B cell (primary cell): ENCODE results near the gene PLK3.

Experiments used
- CTCF ChIP-seq: fragments of 200-600 bp; IDR thresholded peaks from one replicate; pipeline ENCODE4 v1.8.0; 2022; ENCODE audit warnings: antibody characterized with exemption, mild to moderate bottlenecking
- EZH2 ChIP-seq: IDR thresholded peaks from 2 replicates; pipeline ENCODE4 v1.6.1; 2012; ENCODE audit warnings: borderline replicate concordance, low read depth, mild to moderate bottlenecking, moderate library complexity, low read length; ENCODE audit not compliant: insufficient read depth, poor library complexity, severe bottlenecking

GRCh38 chr1:44757420-44757819, 42.8 kb upstream of the PLK3 start:
- TF ChIP-seq CTCF (no peak), EZH2 (no peak)
